HEK293 (cell line): Measurements from ENCODE around the gene RNF169.

ENCODE experiments used
- CTCF ChIP-seq: fragments of 450-650 bp; formaldehyde crosslinking; IDR thresholded peaks from 2 replicates; pipeline ENCODE4 v1.5.1; 2016; ENCODE audit warnings: missing biosample characterization, missing genetic modification characterization
- REST ChIP-seq: fragments of 450-650 bp; formaldehyde crosslinking; IDR thresholded peaks from 2 replicates; pipeline ENCODE4 v1.5.1; 2016; ENCODE audit warnings: missing biosample characterization, missing genetic modification characterization
- ZFP3 ChIP-seq: fragments of 450-650 bp; formaldehyde crosslinking; IDR thresholded peaks from 2 replicates; pipeline ENCODE4 v1.5.1; 2016; ENCODE audit warnings: low read depth, missing biosample characterization, missing genetic modification characterization
- ZNF174 ChIP-seq: fragments of 450-650 bp; formaldehyde crosslinking; IDR thresholded peaks from 2 replicates; pipeline ENCODE4 v1.5.0; 2017; ENCODE audit warnings: missing biosample characterization, mild to moderate bottlenecking, missing genetic modification characterization
- ZNF544 ChIP-seq: fragments of 450-650 bp; formaldehyde crosslinking; IDR thresholded peaks from 2 replicates; pipeline ENCODE4 v1.5.0; 2017; ENCODE audit warnings: missing biosample characterization, missing genetic modification characterization
- TF ChIP-seq, protein P1 (sequence below): fragments of 450-650 bp; formaldehyde crosslinking; IDR thresholded peaks from 2 replicates; pipeline ENCODE4 v1.5.1; 2016; ENCODE audit warnings: missing biosample characterization, missing genetic modification characterization
- TF ChIP-seq, protein P2 (sequence below): fragments of 450-650 bp; formaldehyde crosslinking; IDR thresholded peaks from 2 replicates; pipeline ENCODE4 v1.5.1; 2017; ENCODE audit warnings: missing biosample characterization, missing genetic modification characterization
- TF ChIP-seq, protein P3 (sequence below): fragments of 450-650 bp; formaldehyde crosslinking; IDR thresholded peaks from 2 replicates; pipeline ENCODE4 v1.5.1; 2016; ENCODE audit warnings: missing biosample characterization, missing genetic modification characterization

DNA sequence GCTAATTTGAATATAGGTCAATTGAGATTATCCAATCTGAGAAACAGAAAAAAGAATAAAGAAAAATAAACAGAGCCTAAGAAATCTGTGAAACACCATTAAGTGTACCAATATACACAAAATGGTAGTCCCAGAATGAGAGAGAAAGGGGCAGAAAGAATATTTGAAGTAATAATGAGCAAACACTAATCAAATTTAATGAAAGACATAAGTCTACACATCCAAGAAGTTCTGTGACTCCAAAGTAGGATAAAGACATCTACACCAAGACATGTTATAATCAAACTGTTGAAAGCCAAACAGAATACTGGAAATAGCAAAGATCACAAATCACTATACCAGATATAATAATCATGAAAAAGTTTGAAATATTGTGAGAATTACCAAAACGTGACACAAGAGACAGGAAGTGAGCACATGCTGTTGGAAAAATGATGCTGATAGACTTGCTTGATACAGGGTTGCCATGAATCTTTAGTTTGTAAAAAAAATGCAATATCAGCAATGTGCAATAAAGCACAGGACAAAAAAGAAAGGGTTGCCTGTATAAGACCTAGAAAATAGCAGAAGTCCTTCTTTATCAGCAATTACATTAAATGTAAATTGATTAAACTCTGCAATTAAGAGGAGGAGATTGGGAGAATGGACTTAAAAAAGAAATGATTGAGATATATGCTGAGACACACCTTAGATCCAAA, 75.8 kb downstream of the RNF169 start:
- TF ChIP-seq ZNF174 (tag by site-specific recombination) (no peak), ZNF544 (tag by site-specific recombination) (no peak), CTCF (tag by site-specific recombination) (no peak), REST (no peak), ZFP3 (tag by site-specific recombination) (no peak)
- TF ChIP-seq, protein P1, sequence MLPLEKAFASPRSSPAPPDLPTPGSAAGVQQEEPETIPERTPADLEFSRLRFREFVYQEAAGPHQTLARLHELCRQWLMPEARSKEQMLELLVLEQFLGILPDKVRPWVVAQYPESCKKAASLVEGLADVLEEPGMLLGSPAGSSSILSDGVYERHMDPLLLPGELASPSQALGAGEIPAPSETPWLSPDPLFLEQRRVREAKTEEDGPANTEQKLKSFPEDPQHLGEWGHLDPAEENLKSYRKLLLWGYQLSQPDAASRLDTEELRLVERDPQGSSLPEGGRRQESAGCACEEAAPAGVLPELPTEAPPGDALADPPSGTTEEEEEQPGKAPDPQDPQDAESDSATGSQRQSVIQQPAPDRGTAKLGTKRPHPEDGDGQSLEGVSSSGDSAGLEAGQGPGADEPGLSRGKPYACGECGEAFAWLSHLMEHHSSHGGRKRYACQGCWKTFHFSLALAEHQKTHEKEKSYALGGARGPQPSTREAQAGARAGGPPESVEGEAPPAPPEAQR, result no peak
- TF ChIP-seq, protein P2, sequence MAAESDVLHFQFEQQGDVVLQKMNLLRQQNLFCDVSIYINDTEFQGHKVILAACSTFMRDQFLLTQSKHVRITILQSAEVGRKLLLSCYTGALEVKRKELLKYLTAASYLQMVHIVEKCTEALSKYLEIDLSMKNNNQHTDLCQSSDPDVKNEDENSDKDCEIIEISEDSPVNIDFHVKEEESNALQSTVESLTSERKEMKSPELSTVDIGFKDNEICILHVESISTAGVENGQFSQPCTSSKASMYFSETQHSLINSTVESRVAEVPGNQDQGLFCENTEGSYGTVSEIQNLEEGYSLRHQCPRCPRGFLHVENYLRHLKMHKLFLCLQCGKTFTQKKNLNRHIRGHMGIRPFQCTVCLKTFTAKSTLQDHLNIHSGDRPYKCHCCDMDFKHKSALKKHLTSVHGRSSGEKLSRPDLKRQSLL (tag by site-specific recombination), result no peak
- TF ChIP-seq, protein P3, sequence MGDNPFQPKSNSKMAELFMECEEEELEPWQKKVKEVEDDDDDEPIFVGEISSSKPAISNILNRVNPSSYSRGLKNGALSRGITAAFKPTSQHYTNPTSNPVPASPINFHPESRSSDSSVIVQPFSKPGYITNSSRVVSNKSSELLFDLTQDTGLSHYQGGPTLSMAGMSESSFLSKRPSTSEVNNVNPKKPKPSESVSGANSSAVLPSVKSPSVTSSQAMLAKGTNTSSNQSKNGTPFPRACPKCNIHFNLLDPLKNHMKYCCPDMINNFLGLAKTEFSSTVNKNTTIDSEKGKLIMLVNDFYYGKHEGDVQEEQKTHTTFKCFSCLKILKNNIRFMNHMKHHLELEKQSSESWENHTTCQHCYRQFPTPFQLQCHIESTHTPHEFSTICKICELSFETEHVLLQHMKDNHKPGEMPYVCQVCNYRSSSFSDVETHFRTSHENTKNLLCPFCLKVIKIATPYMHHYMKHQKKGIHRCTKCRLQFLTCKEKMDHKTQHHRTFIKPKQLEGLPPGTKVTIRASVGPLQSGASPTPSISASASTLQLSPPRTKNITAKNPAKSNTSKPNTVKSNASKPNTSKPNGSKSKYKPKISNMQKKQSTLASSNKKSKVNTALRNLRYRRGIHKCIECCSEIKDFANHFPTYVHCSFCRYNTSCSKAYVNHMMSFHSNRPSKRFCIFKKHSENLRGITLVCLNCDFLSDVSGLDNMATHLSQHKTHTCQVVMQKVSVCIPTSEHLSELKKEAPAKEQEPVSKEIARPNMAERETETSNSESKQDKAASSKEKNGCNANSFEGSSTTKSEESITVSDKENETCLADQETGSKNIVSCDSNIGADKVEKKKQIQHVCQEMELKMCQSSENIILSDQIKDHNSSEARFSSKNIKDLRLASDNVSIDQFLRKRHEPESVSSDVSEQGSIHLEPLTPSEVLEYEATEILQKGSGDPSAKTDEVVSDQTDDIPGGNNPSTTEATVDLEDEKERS, result no peak
